KMS-11 (cell line): ENCODE results near the gene KAZN.

Experiments
- H2AFZ ChIP-seq: fragments of 200-600 bp; sonication (generic); 2 replicates; pipeline ENCODE4 v1.6.1; 2016; ENCODE audit warnings: antibody characterized with exemption, mixed run types, low read depth
- H3K27ac ChIP-seq: fragments of 200-600 bp; sonication (generic); 2 replicates; pipeline ENCODE4 v1.6.1; 2016; ENCODE audit warnings: mild to moderate bottlenecking, mixed run types
- H3K27me3 ChIP-seq: fragments of 200-600 bp; sonication (generic); 2 replicates; pipeline ENCODE4 v1.6.1; 2017; ENCODE audit warnings: mild to moderate bottlenecking, low read depth, mixed run types, moderate library complexity; ENCODE audit not compliant: insufficient read depth
- H3K36me3 ChIP-seq: fragments of 200-600 bp; sonication (generic); 2 replicates; pipeline ENCODE4 v1.6.1; 2017; ENCODE audit warnings: mild to moderate bottlenecking, mixed run types; ENCODE audit not compliant: insufficient read depth
- H3K4me1 ChIP-seq: fragments of 200-600 bp; sonication (generic); 2 replicates; pipeline ENCODE4 v1.6.1; 2016; ENCODE audit warnings: mild to moderate bottlenecking, low read depth, mixed run types; ENCODE audit not compliant: poor library complexity, severe bottlenecking
- H3K4me2 ChIP-seq: fragments of 200-600 bp; sonication (generic); 2 replicates; pipeline ENCODE4 v1.7.0; 2016; ENCODE audit warnings: mild to moderate bottlenecking, mixed run types
- H3K4me3 ChIP-seq: fragments of 200-600 bp; sonication (generic); IDR thresholded peaks from 2 replicates; pipeline ENCODE4 v1.6.1; 2017; ENCODE audit warnings: low read depth, low read length, mixed read lengths; ENCODE audit not compliant: insufficient read depth
- H3K79me2 ChIP-seq: fragments of 200-600 bp; sonication (generic); 2 replicates; pipeline ENCODE4 v1.6.1; 2016; ENCODE audit warnings: low read depth, mixed run types; ENCODE audit not compliant: insufficient read depth
- H3K9ac ChIP-seq: fragments of 200-600 bp; sonication (generic); 2 replicates; pipeline ENCODE4 v1.6.1; 2016; ENCODE audit warnings: mild to moderate bottlenecking, mixed run types
- H4K20me1 ChIP-seq: fragments of 200-600 bp; sonication (generic); 2 replicates; pipeline ENCODE4 v1.6.1; 2016; ENCODE audit warnings: mild to moderate bottlenecking, mixed run types; ENCODE audit not compliant: insufficient read depth
- TF ChIP-seq, protein P1 (sequence below): fragments of 200-600 bp; sonication (generic); conservative IDR thresholded peaks from 2 replicates; pipeline ENCODE4 v1.6.1; 2017; ENCODE audit warnings: low read depth, mild to moderate bottlenecking, antibody characterized with exemption, low read length, moderate library complexity, mixed read lengths

The KAZN gene

GRCh38 chr1:14794136-14794768 lies 195.8 kb downstream of the KAZN start:
- TF ChIP-seq, protein P1, sequence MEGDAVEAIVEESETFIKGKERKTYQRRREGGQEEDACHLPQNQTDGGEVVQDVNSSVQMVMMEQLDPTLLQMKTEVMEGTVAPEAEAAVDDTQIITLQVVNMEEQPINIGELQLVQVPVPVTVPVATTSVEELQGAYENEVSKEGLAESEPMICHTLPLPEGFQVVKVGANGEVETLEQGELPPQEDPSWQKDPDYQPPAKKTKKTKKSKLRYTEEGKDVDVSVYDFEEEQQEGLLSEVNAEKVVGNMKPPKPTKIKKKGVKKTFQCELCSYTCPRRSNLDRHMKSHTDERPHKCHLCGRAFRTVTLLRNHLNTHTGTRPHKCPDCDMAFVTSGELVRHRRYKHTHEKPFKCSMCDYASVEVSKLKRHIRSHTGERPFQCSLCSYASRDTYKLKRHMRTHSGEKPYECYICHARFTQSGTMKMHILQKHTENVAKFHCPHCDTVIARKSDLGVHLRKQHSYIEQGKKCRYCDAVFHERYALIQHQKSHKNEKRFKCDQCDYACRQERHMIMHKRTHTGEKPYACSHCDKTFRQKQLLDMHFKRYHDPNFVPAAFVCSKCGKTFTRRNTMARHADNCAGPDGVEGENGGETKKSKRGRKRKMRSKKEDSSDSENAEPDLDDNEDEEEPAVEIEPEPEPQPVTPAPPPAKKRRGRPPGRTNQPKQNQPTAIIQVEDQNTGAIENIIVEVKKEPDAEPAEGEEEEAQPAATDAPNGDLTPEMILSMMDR: no peak
- H2AFZ ChIP-seq: no peak overlapping the region
- H3K4me2 ChIP-seq: no peak overlapping the region
- H3K27me3 ChIP-seq: peaks cover 2% of the 10 kb centered on the region; the same call in 1 of the 2 replicates
- H3K79me2 ChIP-seq: no peaks in the 10 kb centered on the region
- H3K4me1 ChIP-seq: no peaks in the 10 kb centered on the region
- no peaks in the 10 kb centered on the region for H4K20me1 ChIP-seq
- H3K27ac ChIP-seq: no peak overlapping the region
- H3K9ac ChIP-seq: no peak overlapping the region
- no peak overlapping the region for H3K4me3 ChIP-seq
- no peaks in the 10 kb centered on the region for H3K36me3 ChIP-seq

GRCh38 chr1:14794906-14795305 lies 196.4 kb downstream of the KAZN start:
- H3K79me2 ChIP-seq: no peaks in the 10 kb centered on the region
- no peak overlapping the region for H3K4me2 ChIP-seq
- H3K27ac ChIP-seq: no peak overlapping the region
- TF ChIP-seq, protein P1: no peak
- no peaks in the 10 kb centered on the region for H3K4me1 ChIP-seq
- no peak overlapping the region for H3K4me3 ChIP-seq
- no peaks in the 10 kb centered on the region for H3K36me3 ChIP-seq
- no peak overlapping the region for H2AFZ ChIP-seq
- no peaks in the 10 kb centered on the region for H4K20me1 ChIP-seq
- peaks cover 2% of the 10 kb centered on the region; the same call in 1 of the 2 replicates for H3K27me3 ChIP-seq
- H3K9ac ChIP-seq: no peak overlapping the region

- Histone ChIP-seq H3K27ac (no peak overlapping the region), H3K9ac (no peak overlapping the region), H3K4me3 (no peak overlapping the region), H3K27me3 (peaks cover 2% of the 10 kb centered on the region; the same call in 1 of the 2 replicates), H3K79me2 (no peaks in the 10 kb centered on the region), H2AFZ (no peak overlapping the region), H4K20me1 (no peaks in the 10 kb centered on the region), H3K36me3 (no peaks in the 10 kb centered on the region), H3K4me2 (no peak overlapping the region), H3K4me1 (no peaks in the 10 kb centered on the region)
- TF ChIP-seq, protein P1: no peak
Measured at GRCh38 chr1:14795589-14795988, 197.1 kb downstream of the KAZN start.

DNA sequence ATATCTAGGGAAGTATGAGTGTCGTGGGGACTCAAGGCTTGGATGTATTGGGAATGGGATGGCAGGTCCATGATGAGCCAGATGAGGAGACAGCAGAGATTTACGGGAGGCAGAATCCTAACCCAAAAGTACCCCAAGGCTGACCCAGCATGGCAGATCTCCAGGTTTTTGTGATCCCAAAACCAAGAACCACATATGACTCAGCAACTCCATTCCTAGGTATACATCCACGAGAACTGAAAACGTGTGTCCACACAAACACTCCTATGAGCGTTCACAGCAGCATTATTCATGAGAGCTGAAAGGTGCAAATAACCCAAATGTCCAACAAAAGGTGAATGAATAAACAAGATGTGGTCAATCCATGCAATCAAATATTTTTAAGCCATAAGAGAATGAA lies 201.5 kb downstream of the KAZN start:
- Histone ChIP-seq H2AFZ (no peak overlapping the region), H3K27me3 (peaks cover 2% of the 10 kb centered on the region; the same call in 1 of the 2 replicates), H3K36me3 (no peaks in the 10 kb centered on the region), H3K79me2 (no peaks in the 10 kb centered on the region), H3K4me2 (no peak overlapping the region), H3K27ac (no peak overlapping the region), H3K9ac (no peak overlapping the region), H3K4me1 (no peaks in the 10 kb centered on the region), H3K4me3 (no peak overlapping the region), H4K20me1 (no peaks in the 10 kb centered on the region)
- TF ChIP-seq, protein P1: no peak
